Naive B cell (primary cell): ENCODE measurements around the gene ARHGAP22. TPM values are rescaled to one million over a fixed set of nuclear protein-coding genes. Genes with fewer than 3 reads are reported as not detected.
A peak's percentile ranks its signal among the peaks of the same experiment; 100 is the strongest.

Experiments
- ATAC-seq, 2 donors: fragments of 150-1000 bp; cut with Tn5 transposase; 2 replicates each; pipeline ENCODE4 v1.10.0; 2021; ENCODE audit warnings: low read depth in 2 of 2, mild to moderate bottlenecking in 2 of 2, moderate library complexity in 2 of 2
- DNase-seq: peaks from one replicate; pipeline ENCODE4 v3.0.0; 2022
- H3K27ac Mint-ChIP-seq, 6 donors: one replicate each; pipeline ENCODE4 v1.8.0; 2020 to 2022; ENCODE audit warnings: mild to moderate bottlenecking in 6 of 6, mixed read lengths in 6 of 6, moderate library complexity in 5 of 6, inconsistent platforms in 2 of 6
- H3K27me3 Mint-ChIP-seq, 3 donors: one replicate each; pipeline ENCODE4 v1.8.0; 2021 to 2022; ENCODE audit warnings: mixed read lengths in 3 of 3, mild to moderate bottlenecking in 1 of 3
- H3K36me3 Mint-ChIP-seq, 2 donors: one replicate each; pipeline ENCODE4 v1.8.0; 2020 to 2022; ENCODE audit warnings: mixed read lengths in 2 of 2, inconsistent platforms in 1 of 2, mild to moderate bottlenecking in 1 of 2
- H3K4me1 Mint-ChIP-seq, 3 donors: one replicate each; pipeline ENCODE4 v1.8.0; 2020 to 2022; ENCODE audit warnings: mixed read lengths in 3 of 3, inconsistent platforms in 1 of 3, mild to moderate bottlenecking in 1 of 3, moderate library complexity in 1 of 3
- H3K4me3 Mint-ChIP-seq, 8 donors: one replicate each; pipeline ENCODE4 v1.8.0; 2020 to 2022; ENCODE audit warnings: mild to moderate bottlenecking in 8 of 8, mixed read lengths in 8 of 8, moderate library complexity in 8 of 8, inconsistent platforms in 2 of 8
- H3K9me3 Mint-ChIP-seq, 7 donors: one replicate each; pipeline ENCODE4 v1.8.0; 2020 to 2022; ENCODE audit warnings: mixed read lengths in 7 of 7, mild to moderate bottlenecking in 5 of 7, inconsistent platforms in 2 of 7, moderate library complexity in 1 of 7
- polyA plus RNA-seq, 6 donors: library from polyadenylated mRNA; unstranded; fragments of 300-500 nt; fragmentation: Illumina TruSeq; gene quantifications; one replicate each; pipeline ENCODE4 v1.2.3, GENCODE V29; 2021; ENCODE audit warnings: low read depth in 6 of 6

The ARHGAP22 gene
- polyA plus RNA-seq, 6 donors from 2014 or later, result 2.8 to 9.2 (median 5.8) TPM

DNA sequence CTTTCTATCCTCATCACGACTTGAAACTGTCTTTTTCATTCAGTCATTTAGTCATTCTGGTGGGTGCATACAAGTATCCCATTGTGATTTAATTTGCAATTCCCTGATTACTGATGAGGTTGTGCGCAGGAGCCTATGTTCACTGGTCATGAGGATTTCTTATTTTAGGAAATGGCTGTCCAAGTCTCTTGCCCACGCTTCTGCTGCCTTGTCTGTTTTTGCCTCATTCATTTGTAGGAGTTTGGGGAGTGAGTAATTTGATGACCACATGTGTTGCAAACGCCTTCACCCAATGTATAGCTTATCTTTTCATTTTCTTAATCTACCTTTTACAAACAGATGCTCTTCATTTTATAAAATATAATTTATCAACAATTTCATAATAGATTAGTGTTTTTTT lies 127.3 kb downstream of the ARHGAP22 start:
- H3K27me3 Mint-ChIP-seq, result peaks cover 5 to 21% (median 6%) of the 10 kb centered on the region in 3 donors
- peaks cover 1 to 6% (median 4%) of the 10 kb centered on the region in 3 donors for H3K4me1 Mint-ChIP-seq
- H3K4me3 Mint-ChIP-seq, result no peak overlapping the region
- H3K27ac Mint-ChIP-seq, result peak overlapping the region in 1 of 6 donors; percentile 12
- H3K36me3 Mint-ChIP-seq, result peaks cover 0 to 4% of the 10 kb centered on the region in 2 donors
- DNase-seq (no peak), ATAC-seq (no peak)
- no peaks in the 10 kb centered on the region for H3K9me3 Mint-ChIP-seq

- Mint-ChIP-seq H3K4me1 (peaks cover 1 to 6% (median 4%) of the 10 kb centered on the region in 3 donors), H3K36me3 (peaks cover 0 to 4% of the 10 kb centered on the region in 2 donors), H3K4me3 (no peak overlapping the region), H3K27ac (no peak overlapping the region), H3K9me3 (no peaks in the 10 kb centered on the region), H3K27me3 (peaks cover 5 to 21% (median 6%) of the 10 kb centered on the region in 3 donors)
- ATAC-seq, result no peak
- DNase-seq, result no peak
Observed at GRCh38 chr10:48477141-48477540, 127.7 kb downstream of the ARHGAP22 start.

- ATAC-seq (no peak), DNase-seq (no peak)
- no peak overlapping the region for H3K4me3 Mint-ChIP-seq
- H3K27me3 Mint-ChIP-seq, result peaks cover 5 to 21% (median 6%) of the 10 kb centered on the region in 3 donors
- H3K9me3 Mint-ChIP-seq, result no peaks in the 10 kb centered on the region
- peak overlapping the region in 1 of 6 donors; percentile 34 for H3K27ac Mint-ChIP-seq
- peaks cover 0 to 4% of the 10 kb centered on the region in 2 donors for H3K36me3 Mint-ChIP-seq
- peaks cover 1 to 6% (median 4%) of the 10 kb centered on the region in 3 donors for H3K4me1 Mint-ChIP-seq
Observed at GRCh38 chr10:48476279-48476982, 128.4 kb downstream of the ARHGAP22 start.

GRCh38 chr10:48475943-48476278 lies 129.0 kb downstream of the ARHGAP22 start:
- H3K4me3 Mint-ChIP-seq, result no peak overlapping the region
- DNase-seq, result no peak

DNA sequence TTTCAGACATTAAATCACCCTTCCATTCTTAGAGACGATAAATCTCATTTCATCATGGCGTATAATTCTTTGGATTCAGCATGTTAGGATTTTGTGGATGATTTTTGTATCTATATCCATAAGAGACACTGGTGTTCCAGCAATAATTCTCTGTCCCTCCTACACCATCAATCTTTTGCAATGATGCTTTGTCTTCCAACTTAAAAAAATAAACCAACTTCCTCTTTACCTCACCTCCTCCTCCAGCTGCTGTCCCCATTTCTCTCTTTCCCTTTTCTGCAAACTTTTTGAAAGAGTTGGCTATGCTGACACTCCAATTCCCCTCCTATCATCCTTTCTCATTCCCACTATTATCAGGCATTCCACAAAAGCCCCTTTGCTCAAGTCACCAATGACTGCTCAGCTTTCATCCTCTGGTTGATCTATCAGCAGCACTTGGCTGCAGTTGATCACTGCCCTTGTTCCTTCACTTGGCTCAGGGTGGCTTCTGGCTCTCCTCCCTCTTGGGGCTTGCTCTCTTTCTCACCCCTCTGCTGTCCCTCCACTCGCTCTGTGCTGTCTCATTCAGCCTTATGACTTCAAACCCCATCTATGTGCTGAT lies 130.0 kb downstream of the ARHGAP22 start:
- Mint-ChIP-seq H3K27me3 (peaks cover 5 to 13% (median 6%) of the 10 kb centered on the region in 3 donors), H3K4me3 (no peak overlapping the region)
- no peak for ATAC-seq

More at GRCh38 chr10:48475943-48476278, 129.0 kb downstream of the ARHGAP22 start:
- H3K4me1 Mint-ChIP-seq, result peaks cover 1 to 6% (median 4%) of the 10 kb centered on the region in 3 donors
- no peak overlapping the region for H3K27ac Mint-ChIP-seq
- H3K27me3 Mint-ChIP-seq, result peaks cover 5 to 18% (median 6%) of the 10 kb centered on the region in 3 donors
- H3K36me3 Mint-ChIP-seq, result peaks cover 0 to 4% of the 10 kb centered on the region in 2 donors
- no peaks in the 10 kb centered on the region for H3K9me3 Mint-ChIP-seq
- ATAC-seq, result no peak

GRCh38 chr10:48473704-48474103 lies 131.2 kb downstream of the ARHGAP22 start:
- peaks cover 0 to 8% (median 5%) of the 10 kb centered on the region in 3 donors for H3K27me3 Mint-ChIP-seq
- peaks cover 0 to 6% (median 4%) of the 10 kb centered on the region in 3 donors for H3K4me1 Mint-ChIP-seq
- no peak for ATAC-seq
- no peak overlapping the region for H3K4me3 Mint-ChIP-seq
- H3K36me3 Mint-ChIP-seq, result peaks cover 0 to 4% of the 10 kb centered on the region in 2 donors
- no peak for DNase-seq
- no peaks in the 10 kb centered on the region for H3K9me3 Mint-ChIP-seq
- H3K27ac Mint-ChIP-seq, result no peak overlapping the region

More for the DNA sequence above, 130.0 kb downstream of the ARHGAP22 start:
- peaks cover 1 to 6% (median 4%) of the 10 kb centered on the region in 3 donors for H3K4me1 Mint-ChIP-seq
- H3K9me3 Mint-ChIP-seq, result no peaks in the 10 kb centered on the region
- no peak overlapping the region for H3K27ac Mint-ChIP-seq
- DNase-seq, result no peak
- peaks cover 0 to 4% of the 10 kb centered on the region in 2 donors for H3K36me3 Mint-ChIP-seq

- Mint-ChIP-seq H3K4me1 (peaks cover 0 to 6% (median 4%) of the 10 kb centered on the region in 3 donors), H3K36me3 (peaks cover 0 to 4% of the 10 kb centered on the region in 2 donors), H3K27me3 (peaks cover 0 to 5% (median 0%) of the 10 kb centered on the region in 3 donors), H3K9me3 (no peaks in the 10 kb centered on the region), H3K27ac (no peak overlapping the region), H3K4me3 (no peak overlapping the region)
- DNase-seq (no peak), ATAC-seq (no peak)
Observed at GRCh38 chr10:48472501-48473069, 132.3 kb downstream of the ARHGAP22 start.

GRCh38 chr10:48470893-48471805 lies 133.7 kb downstream of the ARHGAP22 start:
- ATAC-seq (no peak), DNase-seq (no peak)
- H3K27ac Mint-ChIP-seq, result no peak overlapping the region
- no peaks in the 10 kb centered on the region for H3K27me3 Mint-ChIP-seq
- no peaks in the 10 kb centered on the region for H3K9me3 Mint-ChIP-seq
- H3K4me1 Mint-ChIP-seq, result peaks cover 0 to 6% (median 4%) of the 10 kb centered on the region in 3 donors
- H3K36me3 Mint-ChIP-seq, result peaks cover 0 to 4% of the 10 kb centered on the region in 2 donors
- no peak overlapping the region for H3K4me3 Mint-ChIP-seq

DNA sequence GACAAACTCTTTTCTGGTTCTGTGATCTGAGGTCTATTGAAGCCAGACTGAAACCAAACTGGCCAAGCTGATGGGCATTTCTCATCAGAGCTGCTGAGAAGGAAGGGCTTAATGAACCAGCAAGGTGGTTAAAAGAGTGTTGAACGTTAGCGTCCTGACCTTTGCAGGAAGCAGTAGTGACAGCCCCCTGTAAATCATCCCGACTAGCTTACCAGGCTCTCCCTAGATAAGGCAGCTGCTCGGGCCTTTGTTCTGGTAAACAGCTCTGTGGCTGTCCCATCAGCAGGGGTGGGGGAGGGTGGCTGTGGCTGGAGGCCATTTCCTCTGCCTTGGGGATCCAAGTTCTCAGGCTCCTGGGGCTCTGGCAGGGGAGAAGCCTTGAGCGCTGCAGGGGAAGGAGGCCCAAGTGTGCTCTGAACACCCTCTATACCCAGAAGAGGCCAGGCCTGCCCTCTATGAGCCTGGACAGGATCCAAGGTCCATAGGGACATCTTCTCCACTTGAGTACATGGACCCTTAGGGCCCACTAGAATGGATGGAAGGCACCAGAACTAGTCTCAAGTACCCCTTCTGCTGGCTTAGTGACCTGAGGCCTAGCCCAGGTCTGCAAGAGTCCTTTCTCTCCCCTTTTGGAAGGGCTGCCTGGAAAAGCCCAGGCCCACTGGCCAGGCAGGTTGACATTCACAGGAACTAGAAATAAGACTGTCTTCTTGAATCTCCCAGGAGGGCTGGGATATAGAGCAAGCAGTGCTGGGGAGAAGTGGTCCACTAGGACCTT lies 134.6 kb downstream of the ARHGAP22 start:
- no peak for DNase-seq
- peaks cover 0 to 4% of the 10 kb centered on the region in 2 donors for H3K36me3 Mint-ChIP-seq
- no peak overlapping the region for H3K27ac Mint-ChIP-seq
- ATAC-seq, result no peak
- H3K27me3 Mint-ChIP-seq, result peaks cover 0 to 6% (median 0%) of the 10 kb centered on the region in 3 donors
- H3K9me3 Mint-ChIP-seq, result no peaks in the 10 kb centered on the region
- H3K4me3 Mint-ChIP-seq, result no peak overlapping the region
- peaks cover 0 to 6% (median 0%) of the 10 kb centered on the region in 3 donors for H3K4me1 Mint-ChIP-seq

DNA sequence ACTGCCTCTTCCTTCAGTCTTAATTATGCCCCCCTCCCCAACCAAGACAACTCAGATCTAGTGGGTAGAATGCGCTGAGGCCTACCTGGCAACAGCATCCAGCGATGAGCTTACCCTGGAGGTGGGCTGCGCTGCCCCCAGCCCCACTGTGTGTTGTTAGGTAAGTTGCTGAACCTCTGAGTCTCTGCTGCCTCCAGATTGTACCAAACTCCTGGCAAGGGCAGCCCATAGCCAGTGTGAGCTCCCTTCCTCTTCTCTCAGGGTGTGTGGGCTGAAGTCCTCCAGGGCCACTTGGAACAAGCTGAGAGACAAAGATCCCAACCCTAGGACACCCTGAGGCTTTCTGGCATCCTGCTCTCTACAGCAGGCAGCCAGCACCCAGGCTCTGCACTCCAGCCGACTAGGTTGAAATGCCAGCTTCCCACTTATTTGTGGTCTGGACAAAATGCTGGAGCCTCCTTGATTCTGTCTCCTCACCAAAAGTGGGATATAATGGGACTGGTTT lies 135.3 kb downstream of the ARHGAP22 start:
- H3K27ac Mint-ChIP-seq, result peak overlapping the region in 1 of 6 donors; percentile 74
- ATAC-seq (no peak), DNase-seq (no peak)
- no peaks in the 10 kb centered on the region for H3K4me1 Mint-ChIP-seq
- H3K9me3 Mint-ChIP-seq, result no peaks in the 10 kb centered on the region
- peaks cover 0 to 6% (median 0%) of the 10 kb centered on the region in 3 donors for H3K27me3 Mint-ChIP-seq
- no peak overlapping the region for H3K4me3 Mint-ChIP-seq
- H3K36me3 Mint-ChIP-seq, result peaks cover 0 to 4% of the 10 kb centered on the region in 2 donors

DNA sequence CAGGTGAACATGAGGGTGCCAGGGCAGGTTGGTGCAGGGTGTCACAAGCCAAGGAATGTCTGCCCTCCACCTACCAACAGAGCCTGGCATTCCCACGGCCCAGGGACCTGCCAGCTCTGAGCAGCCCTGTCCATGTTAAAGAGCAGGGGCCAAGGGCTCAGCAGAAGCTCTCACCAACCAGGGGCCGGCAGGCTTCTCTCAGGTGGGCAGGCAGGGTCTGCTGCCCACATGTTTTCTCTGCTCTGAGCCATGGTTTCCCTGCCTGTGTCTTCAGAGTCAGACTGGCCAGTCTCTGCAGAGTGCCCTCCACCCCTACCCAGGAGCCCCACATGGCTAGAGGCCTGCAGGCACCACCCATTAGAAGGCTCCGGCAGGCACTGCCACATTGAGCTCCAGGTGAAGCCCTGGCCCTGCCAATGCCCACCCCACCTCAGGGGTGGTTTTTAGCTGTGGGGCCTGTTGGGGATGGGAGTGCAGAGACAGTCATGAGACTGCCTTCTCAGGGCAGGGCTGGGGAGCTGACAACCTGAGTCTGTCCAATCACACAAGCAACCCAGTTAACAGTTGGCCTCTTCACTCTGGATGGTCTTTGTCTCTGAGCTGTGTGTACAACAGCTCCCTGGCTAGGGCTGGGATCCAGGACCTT lies 135.9 kb downstream of the ARHGAP22 start:
- ATAC-seq, result no peak
- Mint-ChIP-seq H3K27ac (no peak overlapping the region), H3K36me3 (peaks cover 0 to 4% of the 10 kb centered on the region in 2 donors), H3K9me3 (no peaks in the 10 kb centered on the region), H3K4me1 (peaks cover 0 to 5% (median 0%) of the 10 kb centered on the region in 3 donors), H3K27me3 (peaks cover 0 to 6% (median 0%) of the 10 kb centered on the region in 3 donors), H3K4me3 (no peak overlapping the region)
- DNase-seq, result no peak
